ENCODE measurements around the gene TRIM50.
"Not testable (repeated sequence)": the region's sequence is repeated elsewhere in the genome, so short reads cannot be mapped to it uniquely, and the experiment has no call there.

- TF ChIP-seq REST (IDR thresholded peaks at IDR 0.05); FOXA1 (IDR thresholded peaks at IDR 0.05); NR2F2 (IDR thresholded peaks at IDR 0.05); JUND (IDR thresholded peaks at IDR 0.05); SP1 (IDR thresholded peaks at IDR 0.05); TAF1 (conservative IDR thresholded peaks at IDR 0.05); CTCF (IDR thresholded peaks at IDR 0.05; ENCODE audit: low read depth, low read length, missing input control); RXRA (IDR thresholded peaks at IDR 0.05); MAX (IDR thresholded peaks at IDR 0.05): not testable (repeated sequence)
These were observed 26.8 kb downstream of the TRIM50 start for GRCh38 chr7:73301108-73301507.

Measured in liver (tissue), 3 donors.